HEK293 (cell line): ENCODE results near the gene GTPBP4.

Experiments used
- CTCF ChIA-PET: fragments of 350-600 bp; formaldehyde crosslinking; extraction: SDS; loops from one replicate; lab custom pipeline; 2021; ENCODE audit warnings: antibody characterized with exemption; lab: Yijun Ruan, JAX
- POLR2A ChIA-PET: fragments of 300-600 bp; formaldehyde crosslinking; extraction: SDS; loops from one replicate; lab custom pipeline; 2020; ENCODE audit warnings: antibody characterized with exemption, inconsistent platforms; lab: Yijun Ruan, JAX
- H3K27ac ChIP-seq: fragments of 200-500 bp; sonication (Bioruptor generic); 2 replicates; pipeline ENCODE4 v1.5.1; 2014; ENCODE audit warnings: low read depth, low read length, control low read depth, inconsistent platforms; ENCODE audit errors: extremely low read depth
- H3K36me3 ChIP-seq, 2 experiments: fragments of 200-500 bp in 1 of 2; sonication (Bioruptor generic) in 1 of 2; 1 replicate in 1 of 2; 2 replicates in 1 of 2; pipeline ENCODE4 v1.5.1; 2014 to 2017; ENCODE audit warnings: inconsistent platforms in 2 of 2, low read length in 2 of 2; ENCODE audit not compliant: control insufficient read depth in 2 of 2, insufficient read depth in 1 of 2
- H3K4me1 ChIP-seq: fragments of 200-500 bp; sonication (Bioruptor generic); 2 replicates; pipeline ENCODE4 v1.5.1; 2014; ENCODE audit warnings: mild to moderate bottlenecking, low read length, inconsistent platforms; ENCODE audit not compliant: control insufficient read depth, insufficient read depth
- H3K4me3 ChIP-seq: 2 replicates; pipeline ENCODE4 v1.5.1; 2011; ENCODE audit warnings: low read depth, mild to moderate bottlenecking, control low read depth, low read length, moderate library complexity
- H3K9me3 ChIP-seq: fragments of 200-500 bp; sonication (Bioruptor generic); 2 replicates; pipeline ENCODE4 v1.5.1; 2014; ENCODE audit warnings: low read depth, low read length, inconsistent platforms; ENCODE audit not compliant: control insufficient read depth, insufficient read depth
- AEBP2 ChIP-seq: fragments of 450-650 bp; formaldehyde crosslinking; IDR thresholded peaks from 2 replicates; pipeline ENCODE4 v1.5.1; 2016; ENCODE audit warnings: missing biosample characterization, missing genetic modification characterization, borderline replicate concordance
- GFI1B ChIP-seq: fragments of 450-650 bp; formaldehyde crosslinking; IDR thresholded peaks from 2 replicates; pipeline ENCODE4 v1.5.1; 2016; ENCODE audit warnings: missing biosample characterization, missing genetic modification characterization
- PRDM2 ChIP-seq: fragments of 450-650 bp; formaldehyde crosslinking; IDR thresholded peaks from 2 replicates; pipeline ENCODE4 v1.5.1; 2016; ENCODE audit warnings: missing biosample characterization, missing genetic modification characterization, borderline replicate concordance
- SP3 ChIP-seq: fragments of 450-650 bp; formaldehyde crosslinking; IDR thresholded peaks from 2 replicates; pipeline ENCODE4 v1.5.1; 2016; ENCODE audit warnings: missing biosample characterization, missing genetic modification characterization
- TCF7L2 ChIP-seq: IDR thresholded peaks from 2 replicates; pipeline ENCODE4 v1.6.1; 2011; ENCODE audit warnings: low read depth, mild to moderate bottlenecking, inconsistent platforms, low read length, moderate library complexity, borderline replicate concordance
- TRIM28 ChIP-seq: IDR thresholded peaks from 2 replicates; pipeline ENCODE4 v1.6.1; 2011; ENCODE audit warnings: low read length, control low read depth, borderline replicate concordance
- WT1 ChIP-seq: fragments of 450-650 bp; formaldehyde crosslinking; IDR thresholded peaks from 2 replicates; pipeline ENCODE4 v1.5.1; 2016; ENCODE audit warnings: missing biosample characterization, missing genetic modification characterization
- ZEB2 ChIP-seq: fragments of 450-650 bp; formaldehyde crosslinking; IDR thresholded peaks from 2 replicates; pipeline ENCODE4 v1.5.1; 2016; ENCODE audit warnings: missing biosample characterization, missing genetic modification characterization
- ZFP41 ChIP-seq: fragments of 450-650 bp; formaldehyde crosslinking; IDR thresholded peaks from 2 replicates; pipeline ENCODE4 v1.5.1; 2016; ENCODE audit warnings: missing biosample characterization, missing genetic modification characterization, borderline replicate concordance
- ZNF121 ChIP-seq: fragments of 450-650 bp; formaldehyde crosslinking; IDR thresholded peaks from 2 replicates; pipeline ENCODE4 v1.5.1; 2016; ENCODE audit warnings: missing biosample characterization, missing genetic modification characterization
- ZNF211 ChIP-seq: fragments of 450-650 bp; formaldehyde crosslinking; IDR thresholded peaks from 2 replicates; pipeline ENCODE4 v1.5.1; 2016; ENCODE audit warnings: low read depth, missing biosample characterization, missing genetic modification characterization
- ZNF26 ChIP-seq: fragments of 450-650 bp; formaldehyde crosslinking; IDR thresholded peaks from 2 replicates; pipeline ENCODE4 v1.5.1; 2016; ENCODE audit warnings: missing biosample characterization, missing genetic modification characterization
- ZNF274 ChIP-seq, 2 experiments: fragments of 200-500 bp in 1 of 2; fragments of 450-650 bp in 1 of 2; sonication (Bioruptor generic) in 1 of 2; formaldehyde crosslinking in 1 of 2; IDR thresholded peaks; 2 replicates each; pipeline versions ENCODE4 v1.5.1 to v1.6.1; 2014 to 2016; ENCODE audit warnings: borderline replicate concordance in 1 of 2, inconsistent platforms in 1 of 2, low read length in 1 of 2, missing biosample characterization in 1 of 2, missing genetic modification characterization in 1 of 2
- ZNF341 ChIP-seq: fragments of 450-650 bp; formaldehyde crosslinking; IDR thresholded peaks from 2 replicates; pipeline ENCODE4; 2016; ENCODE audit warnings: low read depth, missing biosample characterization, missing genetic modification characterization
- ZNF510 ChIP-seq: fragments of 450-650 bp; formaldehyde crosslinking; IDR thresholded peaks from 2 replicates; pipeline ENCODE4 v1.5.1; 2018; ENCODE audit warnings: mild to moderate bottlenecking, missing genetic modification characterization, missing biosample characterization; ENCODE audit not compliant: insufficient replicate concordance
- ZNF654 ChIP-seq: fragments of 450-650 bp; formaldehyde crosslinking; IDR thresholded peaks from 2 replicates; pipeline ENCODE4 v1.5.1; 2016; ENCODE audit warnings: low read depth, missing biosample characterization, missing genetic modification characterization
- ZNF670 ChIP-seq: fragments of 450-650 bp; formaldehyde crosslinking; IDR thresholded peaks from 2 replicates; pipeline ENCODE4 v1.5.1; 2016; ENCODE audit warnings: missing biosample characterization, missing genetic modification characterization, low read depth
- ZNF792 ChIP-seq: fragments of 450-650 bp; formaldehyde crosslinking; IDR thresholded peaks from 2 replicates; pipeline ENCODE4 v1.5.1; 2016; ENCODE audit warnings: missing biosample characterization, missing genetic modification characterization
- ZNF830 ChIP-seq: fragments of 450-650 bp; IDR thresholded peaks from 2 replicates; pipeline ENCODE4 v1.5.0; 2018; ENCODE audit warnings: missing biosample characterization, missing genetic modification characterization, low read depth, mild to moderate bottlenecking, moderate library complexity
- ZSCAN4 ChIP-seq: fragments of 450-650 bp; formaldehyde crosslinking; IDR thresholded peaks from 2 replicates; pipeline ENCODE4 v1.5.1; 2017; ENCODE audit warnings: missing biosample characterization, missing genetic modification characterization

GTPBP4 gene

GRCh38 chr10:1029838-1030237 lies 41.6 kb downstream of the GTPBP4 start (continued):
- TF ChIP-seq PRDM2 (tag by site-specific recombination) = no peak

- H3K27ac ChIP-seq = no peak overlapping the region
- H3K36me3 ChIP-seq = peaks cover 0 to 21% of the 10 kb centered on the region in 2 experiments; a peak in 1 of 3 replicates
- POLR2A ChIA-PET = interaction anchor here (1.0 kb wide), 1 partner anchor 23 kb away, joined by 3 read pairs; the partner anchor contains the start of gene WDR37
- no peaks in the 10 kb centered on the region for H3K9me3 ChIP-seq
- no peaks in the 10 kb centered on the region for H3K4me1 ChIP-seq
- no peak overlapping the region for H3K4me3 ChIP-seq
- TF ChIP-seq ZNF670 (tag by site-specific recombination) (no peak), ZNF121 (tag by site-specific recombination) (no peak), ZNF211 (no peak), GFI1B (tag by site-specific recombination) (no peak), ZSCAN4 (tag by site-specific recombination) (no peak), TCF7L2 (no peak), ZNF792 (tag by site-specific recombination) (no peak), WT1 (tag by site-specific recombination) (no peak), ZNF510 (no peak), SP3 (tag by site-specific recombination) (no peak)
- TF ChIP-seq, all 188 proteins: peak for 0
- CTCF ChIA-PET = interaction anchor here (0.6 kb wide), 1 partner anchor 832 kb away, joined by 3 read pairs; no protein-coding TSS in a partner anchor
Observed at GRCh38 chr10:1033601-1034000, 45.4 kb downstream of the GTPBP4 start.

GRCh38 chr10:1034758-1035157 lies 46.5 kb downstream of the GTPBP4 start:
- peaks cover 2 to 28% of the 10 kb centered on the region in 2 experiments; a peak in 2 of 3 replicates for H3K36me3 ChIP-seq
- no peak overlapping the region for H3K4me3 ChIP-seq
- ChIA-PET CTCF (interaction anchor here (0.6 kb wide), 1 partner anchor 16 kb away, joined by 5 read pairs; no protein-coding TSS in a partner anchor), POLR2A (interaction anchor here (1.3 kb wide), 1 partner anchor 14 kb away, joined by 4 read pairs; the partner anchor contains the start of gene IDI1)
- H3K27ac ChIP-seq = no peak overlapping the region
- no peaks in the 10 kb centered on the region for H3K4me1 ChIP-seq
- no peaks in the 10 kb centered on the region for H3K9me3 ChIP-seq
- TF ChIP-seq TRIM28 = no peak
- TF ChIP-seq ZNF26 (tag by site-specific recombination) = no peak
- TF ChIP-seq ZNF274 (IDR thresholded peaks at IDR 0.05; ENCODE audit: low read length) = no peak
- TF ChIP-seq ZNF274 (tag by site-specific recombination; IDR thresholded peaks at IDR 0.05; ENCODE audit: borderline replicate concordance) = no peak
- TF ChIP-seq AEBP2 = no peak
- TF ChIP-seq ZEB2 (tag by site-specific recombination) = no peak
- TF ChIP-seq ZNF830 (tag by site-specific recombination) = no peak
- TF ChIP-seq ZFP41 (tag by site-specific recombination) = no peak
- TF ChIP-seq ZNF341 (tag by site-specific recombination) = no peak
- no peak for TF ChIP-seq ZNF654 (tag by site-specific recombination)
